ENCODE measurements around the gene CALU.

Gene CALU

DNA sequence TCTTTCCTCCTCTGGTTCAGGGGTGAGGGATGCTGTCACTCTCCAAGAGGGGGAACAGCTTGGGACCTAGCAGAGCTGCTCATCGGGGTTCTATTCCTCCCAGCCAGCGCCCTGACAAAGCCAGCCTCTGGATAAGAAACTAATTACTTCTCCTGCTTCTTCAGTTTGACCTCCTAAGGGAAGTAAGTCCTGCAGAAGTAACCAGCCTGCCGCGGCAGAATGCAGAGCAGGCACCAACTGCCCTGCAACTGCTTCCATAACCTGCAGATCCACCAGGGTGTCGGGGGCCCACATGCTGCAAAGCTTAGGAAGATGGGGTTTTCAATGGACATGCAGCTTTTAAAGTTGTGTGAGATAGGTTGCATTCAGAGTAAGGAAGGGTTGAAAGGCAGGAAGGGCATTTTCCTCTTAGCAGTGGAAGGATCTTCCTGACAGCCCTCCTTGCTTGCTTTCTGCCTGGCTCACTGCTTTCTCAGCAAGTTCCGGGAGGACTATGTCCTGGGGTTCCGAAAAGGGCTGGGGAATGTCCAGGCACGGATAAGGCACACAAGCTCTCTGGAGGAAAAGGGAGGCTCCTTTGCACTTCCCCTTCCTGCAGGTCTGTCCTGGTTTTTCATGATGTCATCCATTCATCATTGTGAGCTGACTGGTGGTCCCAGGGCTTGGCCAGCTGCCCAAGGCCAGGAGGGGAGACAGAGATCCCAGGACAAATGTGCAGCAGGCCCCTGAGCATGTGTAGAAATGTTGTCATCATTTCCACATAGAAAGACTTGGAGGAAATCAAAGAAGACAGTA lies 24.3 kb upstream of the CALU start:
- H3K4me3 ChIP-seq (ENCODE audit: low read depth, low read length), result no peak overlapping the region
- H3K27me3 ChIP-seq, result no peaks in the 10 kb centered on the region
- no peaks in the 10 kb centered on the region for H3K36me3 ChIP-seq
- no peak for DNase-seq
- no peaks in the 10 kb centered on the region; the same call in 1 of the 2 replicates for H3K9me3 ChIP-seq
- no peak for TF ChIP-seq CTCF (IDR thresholded peaks at IDR 0.05; ENCODE audit: low read depth, low read length)
- no peaks in the 10 kb centered on the region for H3K4me1 ChIP-seq

DNA sequence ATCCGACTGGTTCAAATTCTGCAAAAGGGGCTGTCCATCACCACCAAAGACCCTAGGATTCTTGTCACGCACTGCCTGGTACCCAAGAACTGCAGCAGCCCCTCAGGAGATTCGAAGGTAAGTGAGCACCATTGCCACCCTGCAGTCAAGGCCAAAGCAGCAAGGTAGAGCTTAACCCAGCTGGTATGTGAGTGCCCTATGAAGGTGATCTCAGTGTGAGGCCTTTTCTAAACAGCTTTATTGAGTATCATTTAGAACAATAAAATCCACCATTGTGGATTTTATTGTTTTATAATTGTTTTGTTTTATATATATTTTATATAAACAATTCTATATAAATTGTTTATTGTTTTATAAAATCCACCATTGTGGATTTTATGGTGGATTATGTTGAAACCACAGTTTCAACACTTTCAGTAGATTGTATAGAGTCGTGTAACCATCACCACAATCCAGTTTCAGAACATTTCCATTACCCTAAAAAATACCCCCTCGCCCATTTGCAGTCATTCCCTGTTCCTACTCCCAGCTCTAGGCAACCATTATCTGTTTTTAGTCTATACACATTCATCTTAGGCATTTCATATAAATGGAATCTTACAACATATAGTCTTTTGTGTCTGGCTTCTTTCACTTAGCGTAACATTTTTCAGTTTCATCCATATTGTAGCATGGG lies 20.1 kb upstream of the CALU start:
- H3K4me3 ChIP-seq (ENCODE audit: low read depth, low read length), result no peak overlapping the region
- no peak for TF ChIP-seq CTCF (IDR thresholded peaks at IDR 0.05; ENCODE audit: low read depth, low read length)
- no peaks in the 10 kb centered on the region for H3K36me3 ChIP-seq
- DNase-seq, result no peak
- no peaks in the 10 kb centered on the region for H3K27me3 ChIP-seq
- H3K9me3 ChIP-seq, result no peaks in the 10 kb centered on the region
- no peaks in the 10 kb centered on the region; the same call in 1 of the 2 replicates for H3K4me1 ChIP-seq

DNA sequence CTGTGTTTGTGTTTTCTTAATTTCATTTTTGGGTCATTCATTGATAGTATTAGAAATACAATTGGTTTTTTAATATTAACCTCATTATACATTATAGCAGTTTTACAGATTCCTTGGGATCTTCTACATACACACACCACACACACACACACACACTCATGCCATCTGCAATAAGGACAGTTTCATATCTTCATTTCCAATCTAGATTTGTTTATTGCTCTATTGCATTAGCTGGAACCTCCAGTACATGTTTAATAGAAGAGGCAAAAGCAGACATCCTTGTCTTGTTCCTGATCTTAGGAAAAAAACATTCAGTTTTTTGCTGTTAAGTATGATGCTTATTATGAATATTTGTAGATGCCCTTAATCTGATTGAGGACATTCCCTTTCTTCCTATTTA lies 17.8 kb upstream of the CALU start:
- no peaks in the 10 kb centered on the region for H3K9me3 ChIP-seq
- TF ChIP-seq CTCF (IDR thresholded peaks at IDR 0.05; ENCODE audit: low read depth, low read length), result no peak
- DNase-seq, result no peak
- H3K4me1 ChIP-seq, result no peaks in the 10 kb centered on the region; the same call in 1 of the 2 replicates
- H3K4me3 ChIP-seq (ENCODE audit: low read depth, low read length), result no peak overlapping the region
- H3K36me3 ChIP-seq, result no peaks in the 10 kb centered on the region
- no peaks in the 10 kb centered on the region for H3K27me3 ChIP-seq

- Histone ChIP-seq H3K9me3 (no peaks in the 10 kb centered on the region), H3K4me1 (no peaks in the 10 kb centered on the region; the same call in 1 of the 2 replicates), H3K36me3 (no peaks in the 10 kb centered on the region), H3K4me3 (ENCODE audit: low read depth, low read length) (no peak overlapping the region), H3K27me3 (no peaks in the 10 kb centered on the region)
- no peak for TF ChIP-seq CTCF (IDR thresholded peaks at IDR 0.05; ENCODE audit: low read depth, low read length)
- no peak for DNase-seq
Measured at GRCh38 chr7:128724743-128725142, 14.4 kb upstream of the CALU start.

GRCh38 chr7:128725531-128725930 lies 13.6 kb upstream of the CALU start:
- TF ChIP-seq CTCF (IDR thresholded peaks at IDR 0.05; ENCODE audit: low read depth, low read length), result no peak
- H3K4me1 ChIP-seq, result no peaks in the 10 kb centered on the region; the same call in 1 of the 2 replicates
- no peaks in the 10 kb centered on the region for H3K36me3 ChIP-seq
- DNase-seq, result no peak
- H3K4me3 ChIP-seq (ENCODE audit: low read depth, low read length), result no peak overlapping the region
- H3K9me3 ChIP-seq, result no peaks in the 10 kb centered on the region
- H3K27me3 ChIP-seq, result no peaks in the 10 kb centered on the region
